Activated T-cell treated with anti-CD3 and anti-CD28 coated beads for 48 hours (primary cell): ENCODE data around the gene PHYHD1.

ENCODE experiments used
- DNase-seq: peaks from one replicate; pipeline ENCODE4 v3.0.0-alpha.2; 2020; ENCODE audit warnings: low read depth

PHYHD1 gene

DNA sequence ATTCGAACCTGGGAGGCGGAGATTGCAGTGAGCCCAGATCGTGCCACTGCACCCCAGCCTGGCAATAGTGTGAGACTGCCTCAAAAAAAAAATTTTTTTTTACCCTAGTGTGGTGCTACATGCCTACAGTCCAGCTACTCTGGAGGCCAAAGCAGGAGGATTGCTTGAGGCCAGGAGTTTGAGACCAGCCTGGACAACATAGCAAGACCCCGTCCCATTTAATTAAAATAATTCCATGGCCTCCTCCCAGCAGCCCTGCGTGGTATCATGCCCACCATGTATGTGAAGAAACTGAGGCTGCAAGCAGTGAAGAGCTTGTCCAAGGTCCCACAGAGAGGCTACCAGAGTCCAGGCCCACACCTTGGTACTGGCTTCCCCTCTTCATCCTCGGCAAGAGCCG is 19.4 kb upstream of the PHYHD1 start:
- no peak for DNase-seq

DNA sequence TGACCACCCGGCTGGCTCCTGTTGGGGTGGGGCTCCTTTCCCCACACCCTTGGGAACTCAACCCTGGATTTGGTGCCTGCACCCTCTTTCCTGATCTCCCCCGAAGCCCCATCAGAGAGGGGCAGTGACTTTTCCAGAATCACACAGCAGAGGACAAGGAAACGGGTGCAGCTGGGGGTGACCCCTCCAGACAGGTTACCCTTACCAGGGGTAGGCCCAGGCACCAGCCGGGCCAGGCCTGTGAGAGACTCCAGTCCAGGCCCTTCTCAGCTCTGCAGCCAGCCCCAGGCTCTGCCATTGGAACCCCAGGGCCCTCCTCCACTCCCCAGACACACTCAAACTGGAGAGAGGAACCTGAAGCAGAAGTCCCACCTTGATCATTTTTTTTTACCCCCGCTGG is 19.0 kb upstream of the PHYHD1 start:
- no peak for DNase-seq

DNA sequence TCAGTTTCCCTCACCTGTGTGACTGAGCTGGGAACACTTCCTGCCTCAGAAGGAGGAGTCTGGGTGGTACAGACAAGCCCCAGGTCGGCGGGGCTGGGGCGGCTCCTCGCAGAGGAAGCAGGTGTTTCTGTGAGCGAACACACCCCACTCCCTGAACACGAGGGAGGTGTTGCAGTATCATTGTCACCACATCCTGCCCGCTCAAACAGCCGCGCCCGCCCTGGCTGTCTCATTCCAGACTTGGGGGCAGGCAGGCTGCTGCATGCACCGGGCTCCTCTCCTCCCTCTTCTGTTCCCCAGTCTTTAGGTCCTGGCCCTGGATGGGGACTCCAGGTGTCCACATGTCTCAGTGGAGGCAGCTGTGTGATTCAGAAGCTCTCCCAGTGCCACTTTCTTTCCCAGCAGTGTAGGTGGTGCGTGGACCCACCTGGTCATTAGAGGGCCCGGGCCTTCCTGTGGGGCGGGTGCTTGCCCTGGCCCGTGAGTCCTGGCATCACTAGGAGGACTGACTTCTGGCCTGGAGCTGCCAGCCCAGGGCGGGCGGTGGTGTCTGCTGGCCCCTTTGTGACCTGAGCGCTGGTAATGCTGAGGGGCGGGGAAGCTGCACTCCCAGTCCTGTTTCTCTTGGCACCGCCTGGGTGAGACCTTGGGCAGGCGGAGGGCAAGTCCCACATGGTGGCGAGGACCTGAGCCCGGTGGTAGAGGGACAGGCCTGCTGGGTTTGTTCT is 18.3 kb upstream of the PHYHD1 start:
- DNase-seq: peak; percentile 80

DNA sequence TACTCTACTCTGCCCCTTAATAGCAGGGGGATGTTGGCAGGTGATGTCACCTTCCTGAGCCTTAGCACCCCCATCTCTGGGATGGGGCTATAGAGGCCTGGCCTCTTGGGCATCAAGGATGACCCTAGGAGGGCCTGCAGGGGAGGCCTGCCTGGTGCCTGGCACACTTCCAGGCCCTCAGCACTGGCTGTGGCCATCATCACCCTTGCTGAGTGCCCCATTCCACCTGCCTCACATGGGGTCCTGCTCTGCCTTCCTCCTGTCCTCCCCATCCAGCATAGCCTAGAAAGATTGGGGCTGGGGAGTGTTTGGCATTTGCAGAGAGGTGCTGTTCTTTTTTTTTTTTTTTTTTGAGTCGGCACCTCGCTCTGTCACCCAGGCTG is 17.7 kb upstream of the PHYHD1 start:
- DNase-seq: no peak

DNA sequence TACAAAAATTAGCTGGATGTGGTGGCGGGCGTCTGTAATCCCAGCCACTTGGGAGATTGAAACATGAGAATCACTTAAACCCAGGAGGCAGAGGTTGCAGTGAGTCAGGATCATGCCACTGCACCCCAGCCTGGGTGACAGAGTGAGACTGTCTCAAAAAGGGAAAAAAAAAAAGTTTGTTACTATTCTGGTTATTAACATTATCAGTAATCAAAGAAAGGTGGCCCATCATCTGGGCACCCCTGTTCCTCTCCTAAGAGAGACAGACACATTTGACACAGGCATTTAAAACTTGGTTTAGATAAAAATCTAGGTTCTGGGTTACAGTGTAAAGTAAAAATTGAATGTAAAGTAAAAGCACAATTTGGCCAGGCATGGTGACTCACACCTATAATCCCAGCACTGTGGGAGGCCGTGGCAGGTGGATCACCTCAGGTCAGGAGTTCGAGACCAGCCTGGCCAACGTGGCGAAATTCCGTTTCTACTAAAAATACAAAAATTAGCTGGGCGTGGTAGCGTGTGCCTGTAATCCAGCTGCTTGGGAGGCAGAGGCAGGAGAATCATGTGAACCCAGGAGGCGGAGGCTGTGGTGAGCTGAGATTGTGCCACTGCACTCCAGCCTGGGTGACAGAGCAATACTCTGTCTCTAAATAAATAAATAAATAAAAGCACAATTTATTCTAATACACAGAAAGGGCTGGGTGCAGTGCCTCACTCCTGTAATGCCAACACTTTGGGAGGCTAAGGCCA is 16.7 kb upstream of the PHYHD1 start:
- DNase-seq: no peak

DNA sequence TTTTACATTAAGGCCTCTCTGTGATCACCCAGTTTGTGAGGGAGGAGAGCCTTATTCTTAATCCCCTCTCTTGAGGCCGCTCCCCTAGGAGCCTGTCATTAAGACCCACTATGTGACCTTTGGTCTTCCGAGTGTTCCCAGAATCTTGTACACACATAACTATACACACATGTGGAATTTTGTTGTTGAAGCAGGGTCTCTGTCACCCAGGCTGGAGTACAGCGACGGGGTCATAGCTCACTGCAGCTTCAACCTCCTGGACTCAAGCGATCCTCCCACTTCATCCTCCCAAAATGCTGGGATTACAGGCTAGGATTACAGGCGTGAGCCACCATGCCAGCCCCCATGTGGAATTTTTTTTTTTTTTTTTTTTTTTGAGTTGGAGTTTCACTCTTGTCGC is 14.8 kb upstream of the PHYHD1 start:
- DNase-seq: no peak

DNA sequence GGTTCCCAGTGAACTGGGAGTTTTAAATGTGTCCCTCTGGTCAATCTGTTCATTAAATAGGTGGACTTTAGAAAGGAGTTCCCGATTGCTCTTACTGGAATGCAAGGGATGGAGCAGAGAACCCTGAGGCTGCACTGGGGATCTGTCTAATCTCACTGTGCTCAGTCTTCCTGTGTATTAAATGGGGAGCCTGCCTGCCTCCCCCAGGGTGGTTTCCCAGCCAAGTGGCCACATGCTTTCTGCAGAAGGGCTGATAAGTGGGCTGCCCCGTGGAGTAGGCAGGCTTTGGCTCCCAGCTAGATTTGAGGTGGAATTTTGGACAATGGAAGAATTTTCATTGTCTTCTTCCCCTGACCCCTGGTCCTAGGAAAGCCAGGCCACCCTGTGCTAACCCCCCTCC is 14.0 kb upstream of the PHYHD1 start:
- no peak for DNase-seq

DNA sequence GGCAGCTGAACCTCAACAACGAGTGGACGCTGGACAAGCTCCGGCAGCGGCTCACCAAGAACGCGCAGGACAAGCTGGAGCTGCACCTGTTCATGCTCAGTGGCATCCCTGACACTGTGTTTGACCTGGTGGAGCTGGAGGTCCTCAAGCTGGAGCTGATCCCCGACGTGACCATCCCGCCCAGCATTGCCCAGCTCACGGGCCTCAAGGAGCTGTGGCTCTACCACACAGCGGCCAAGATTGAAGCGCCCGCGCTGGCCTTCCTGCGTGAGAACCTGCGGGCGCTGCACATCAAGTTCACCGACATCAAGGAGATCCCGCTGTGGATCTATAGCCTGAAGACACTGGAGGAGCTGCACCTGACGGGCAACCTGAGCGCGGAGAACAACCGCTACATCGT is 12.4 kb upstream of the PHYHD1 start:
- DNase-seq: no peak

DNA sequence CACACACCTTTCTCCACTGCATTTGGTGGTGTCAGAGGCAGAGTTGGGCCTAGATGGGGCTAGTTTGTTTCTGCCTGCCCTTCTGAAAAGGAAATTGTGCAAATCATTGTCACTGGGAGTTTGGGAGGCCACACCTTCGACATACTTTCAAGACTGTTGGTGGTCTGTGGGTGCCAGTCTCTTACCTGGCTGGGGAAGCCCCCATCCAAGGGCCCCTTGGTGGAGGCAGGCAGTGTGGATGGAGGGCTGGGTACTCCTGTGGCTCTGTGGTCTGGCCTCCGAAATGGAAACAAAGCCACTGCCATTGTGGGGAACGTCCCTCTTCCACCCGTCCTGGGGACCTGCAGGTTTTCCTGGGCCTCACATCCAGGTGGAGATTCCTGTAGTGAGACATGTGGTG is 10.9 kb upstream of the PHYHD1 start:
- no peak for DNase-seq

DNA sequence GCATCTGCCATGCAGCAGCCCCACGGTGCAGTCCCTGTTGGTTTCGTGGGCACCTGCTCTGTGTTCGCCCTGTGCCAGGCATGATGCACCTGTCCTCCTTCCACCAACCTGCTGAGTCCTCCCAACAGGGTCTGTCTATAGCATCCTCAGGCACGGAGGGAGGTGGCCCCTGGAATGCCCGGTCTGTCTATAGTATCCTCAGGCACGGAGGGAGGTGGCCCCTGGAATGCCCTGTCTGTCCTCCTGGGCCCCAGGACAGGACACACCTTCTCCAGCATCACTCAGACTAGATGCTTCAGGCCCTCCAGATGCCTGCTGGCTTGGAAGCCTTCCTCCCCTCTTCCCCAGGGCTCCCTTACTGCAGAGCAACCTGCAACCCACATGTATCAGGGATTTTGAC is 9.9 kb upstream of the PHYHD1 start:
- DNase-seq: no peak

DNA sequence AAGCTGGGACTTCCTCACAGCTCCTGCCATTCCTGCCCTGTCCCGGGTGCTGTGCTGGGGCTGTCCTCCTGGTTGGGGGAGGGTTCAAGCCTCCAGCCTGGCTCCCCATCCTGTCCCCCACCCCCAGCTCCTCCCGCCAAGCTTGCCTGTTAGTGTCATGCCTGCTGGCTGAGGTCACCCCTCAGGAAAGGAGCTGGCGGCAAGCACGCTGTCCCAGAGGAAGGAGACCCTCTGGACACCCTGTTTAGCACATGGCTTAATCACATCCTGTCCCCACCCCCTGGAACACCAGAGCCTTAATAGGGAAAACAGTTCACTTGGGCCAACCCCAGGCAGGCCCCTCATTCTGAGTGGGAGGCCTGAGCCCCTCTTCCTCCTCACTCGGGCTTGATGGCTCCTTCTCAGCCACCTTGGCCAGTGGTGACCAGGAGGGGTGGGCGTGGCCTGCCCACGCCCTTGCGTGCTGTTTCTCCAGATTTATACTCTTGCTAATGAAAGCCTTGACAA is 9.2 kb upstream of the PHYHD1 start:
- no peak for DNase-seq

DNA sequence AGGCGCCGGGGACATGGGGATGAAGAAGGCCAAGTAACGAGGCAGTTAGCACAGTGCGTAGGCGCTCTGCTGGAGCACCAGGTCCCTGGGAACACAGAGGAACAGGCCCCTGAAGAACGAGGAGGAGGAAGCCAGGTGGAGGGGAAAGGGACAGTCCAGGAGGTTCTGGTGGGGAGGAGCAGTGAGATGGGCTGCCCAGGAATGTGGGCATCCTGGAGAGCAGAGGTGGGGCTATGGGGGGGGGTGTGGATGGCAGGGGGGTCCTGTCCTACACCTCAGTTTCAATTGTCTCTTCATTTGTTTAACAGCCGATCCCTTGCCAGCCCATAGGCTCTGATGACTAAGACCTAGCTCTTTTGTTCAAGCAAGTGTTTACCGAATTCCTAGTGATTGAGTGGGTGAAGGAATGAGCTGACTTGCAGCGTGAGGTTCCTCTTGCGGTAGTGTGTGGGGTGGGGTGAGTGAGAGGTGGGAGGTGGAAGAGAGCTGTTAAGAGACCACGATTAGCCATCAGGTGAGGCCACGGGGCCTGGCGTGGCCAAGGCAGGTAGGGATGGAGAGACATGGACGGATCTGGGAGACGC is 8.4 kb upstream of the PHYHD1 start:
- DNase-seq: no peak

DNA sequence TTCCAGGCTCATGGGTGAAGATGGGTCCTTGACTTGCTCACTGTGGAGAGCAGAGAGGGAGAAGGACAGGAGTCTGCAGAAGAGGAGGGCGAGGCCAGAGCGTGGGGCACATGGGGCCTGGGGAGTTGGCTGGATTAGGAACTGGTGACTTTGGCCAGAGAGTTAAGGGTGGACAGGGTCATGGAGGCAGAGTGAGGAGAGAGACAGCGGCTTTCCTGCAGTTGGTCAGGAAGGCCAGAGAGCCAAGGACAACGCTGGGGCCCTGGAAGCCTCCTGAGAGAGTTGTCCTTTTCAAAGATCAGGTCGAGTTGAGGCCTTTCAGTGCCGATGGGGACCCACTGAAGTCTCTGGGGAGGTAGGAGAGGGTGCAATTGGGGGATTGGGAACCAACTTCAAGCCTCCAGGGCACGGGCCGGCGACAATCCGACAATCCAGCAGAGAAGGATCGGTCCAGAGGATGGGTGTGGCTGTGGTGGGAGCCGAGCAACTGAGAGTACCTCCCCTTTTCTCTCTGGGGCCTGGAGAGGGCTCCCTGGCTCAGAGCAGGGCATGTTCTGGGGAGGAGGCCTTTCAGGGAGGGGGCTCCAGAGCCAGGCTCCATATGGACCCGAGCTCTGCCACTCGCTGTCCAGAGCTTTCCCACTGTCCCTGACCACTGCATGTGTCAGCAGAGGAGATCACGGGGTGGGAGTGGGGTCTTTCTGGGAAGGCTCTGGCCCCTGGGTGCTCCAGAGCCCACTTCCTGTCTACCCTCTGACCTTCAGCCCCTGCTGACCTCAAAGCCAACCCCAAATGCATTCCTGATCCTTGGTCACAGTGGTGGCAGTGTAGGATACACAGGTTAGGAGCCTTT is 7.5 kb upstream of the PHYHD1 start:
- DNase-seq: no peak

DNA sequence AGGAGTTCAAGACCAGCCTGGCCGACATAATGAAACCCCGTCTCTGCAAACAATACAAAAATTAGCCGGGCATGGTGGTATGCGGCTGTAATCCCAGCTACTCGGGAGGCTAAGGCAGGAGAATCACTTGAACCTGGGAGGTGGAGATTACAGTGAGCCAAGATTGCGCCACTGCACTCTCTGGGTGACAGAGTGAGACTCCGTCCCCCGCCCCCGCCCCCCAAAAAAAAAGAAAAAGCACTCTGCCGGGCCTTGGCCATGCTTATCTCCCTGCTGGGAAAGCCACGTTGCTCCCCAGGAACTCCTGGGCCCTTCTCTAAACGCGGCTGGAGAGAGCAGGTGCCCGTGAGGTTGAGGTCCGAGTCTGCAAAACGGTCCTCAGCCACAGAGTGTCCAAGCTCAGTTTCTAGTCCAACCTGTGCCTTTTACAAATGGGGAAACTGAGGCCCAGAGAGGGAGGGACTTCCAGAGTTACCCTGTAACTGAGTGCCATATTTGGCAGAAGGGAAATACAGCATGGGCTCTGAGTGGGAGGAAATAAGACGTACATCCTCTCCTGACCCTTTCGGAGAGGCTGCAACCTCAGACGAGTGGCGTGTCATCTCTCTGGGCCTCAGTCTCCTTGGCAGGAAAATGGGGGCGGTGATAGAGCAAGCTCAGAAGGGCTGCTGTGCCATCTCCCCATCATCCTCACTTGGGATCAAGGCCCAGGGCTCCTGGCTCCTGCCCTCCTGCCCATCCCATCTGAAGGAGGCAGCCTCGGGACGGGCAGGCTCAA is 6.6 kb upstream of the PHYHD1 start:
- no peak for DNase-seq

DNA sequence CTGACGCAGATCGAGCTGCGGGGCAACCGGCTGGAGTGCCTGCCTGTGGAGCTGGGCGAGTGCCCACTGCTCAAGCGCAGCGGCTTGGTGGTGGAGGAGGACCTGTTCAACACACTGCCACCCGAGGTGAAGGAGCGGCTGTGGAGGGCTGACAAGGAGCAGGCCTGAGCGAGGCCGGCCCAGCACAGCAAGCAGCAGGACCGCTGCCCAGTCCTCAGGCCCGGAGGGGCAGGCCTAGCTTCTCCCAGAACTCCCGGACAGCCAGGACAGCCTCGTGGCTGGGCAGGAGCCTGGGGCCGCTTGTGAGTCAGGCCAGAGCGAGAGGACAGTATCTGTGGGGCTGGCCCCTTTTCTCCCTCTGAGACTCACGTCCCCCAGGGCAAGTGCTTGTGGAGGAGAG is 4.6 kb upstream of the PHYHD1 start:
- no peak for DNase-seq

DNA sequence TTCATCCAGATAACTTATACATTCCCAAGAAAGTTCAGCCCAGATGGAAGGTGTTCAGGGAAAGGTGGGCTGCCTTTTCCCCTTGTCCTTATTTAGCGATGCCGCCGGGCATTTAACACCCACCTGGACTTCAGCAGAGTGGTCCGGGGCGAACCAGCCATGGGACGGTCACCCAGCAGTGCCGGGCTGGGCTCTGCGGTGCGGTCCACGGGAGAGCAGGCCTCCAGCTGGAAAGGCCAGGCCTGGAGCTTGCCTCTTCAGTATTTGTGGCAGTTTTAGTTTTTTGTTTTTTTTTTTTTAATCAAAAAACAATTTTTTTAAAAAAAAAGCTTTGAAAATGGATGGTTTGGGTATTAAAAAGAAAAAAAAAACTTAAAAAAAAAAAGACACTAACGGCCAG is 4.0 kb upstream of the PHYHD1 start:
- DNase-seq: no peak

DNA sequence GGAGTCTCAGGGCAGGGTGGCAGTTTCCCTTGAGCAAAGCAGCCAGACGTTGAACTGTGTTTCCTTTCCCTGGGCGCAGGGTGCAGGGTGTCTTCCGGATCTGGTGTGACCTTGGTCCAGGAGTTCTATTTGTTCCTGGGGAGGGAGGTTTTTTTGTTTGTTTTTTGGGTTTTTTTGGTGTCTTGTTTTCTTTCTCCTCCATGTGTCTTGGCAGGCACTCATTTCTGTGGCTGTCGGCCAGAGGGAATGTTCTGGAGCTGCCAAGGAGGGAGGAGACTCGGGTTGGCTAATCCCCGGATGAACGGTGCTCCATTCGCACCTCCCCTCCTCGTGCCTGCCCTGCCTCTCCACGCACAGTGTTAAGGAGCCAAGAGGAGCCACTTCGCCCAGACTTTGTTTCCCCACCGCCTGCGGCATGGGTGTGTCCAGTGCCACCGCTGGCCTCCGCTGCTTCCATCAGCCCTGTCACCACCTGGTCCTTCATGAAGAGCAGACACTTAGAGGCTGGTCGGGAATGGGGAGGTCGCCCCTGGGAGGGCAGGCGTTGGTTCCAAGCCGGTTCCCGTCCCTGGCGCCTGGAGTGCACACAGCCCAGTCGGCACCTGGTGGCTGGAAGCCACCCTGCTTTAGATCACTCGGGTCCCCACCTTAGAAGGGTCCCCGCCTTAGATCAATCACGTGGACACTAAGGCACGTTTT is 3.5 kb upstream of the PHYHD1 start:
- no peak for DNase-seq

DNA sequence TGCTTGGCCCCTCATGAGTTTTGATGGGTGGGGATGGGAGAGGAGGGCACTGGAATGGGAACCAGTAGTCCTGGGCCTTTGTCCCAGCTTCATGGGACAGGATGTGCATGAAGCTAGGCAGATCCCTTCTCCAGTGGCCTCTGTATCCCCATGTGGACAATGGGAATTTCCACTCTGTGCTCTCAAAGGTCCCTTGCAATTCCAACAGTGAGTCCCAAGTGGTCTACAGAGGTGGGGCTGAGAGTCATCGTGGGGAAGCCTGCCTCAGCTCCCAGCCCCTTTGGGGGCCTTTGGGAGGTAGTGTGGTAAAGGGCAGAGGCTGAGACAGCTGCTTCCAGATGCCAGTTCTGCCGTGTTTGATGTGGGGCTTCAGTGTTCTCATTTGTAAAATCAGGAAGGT is 1.9 kb upstream of the PHYHD1 start:
- DNase-seq: no peak

DNA sequence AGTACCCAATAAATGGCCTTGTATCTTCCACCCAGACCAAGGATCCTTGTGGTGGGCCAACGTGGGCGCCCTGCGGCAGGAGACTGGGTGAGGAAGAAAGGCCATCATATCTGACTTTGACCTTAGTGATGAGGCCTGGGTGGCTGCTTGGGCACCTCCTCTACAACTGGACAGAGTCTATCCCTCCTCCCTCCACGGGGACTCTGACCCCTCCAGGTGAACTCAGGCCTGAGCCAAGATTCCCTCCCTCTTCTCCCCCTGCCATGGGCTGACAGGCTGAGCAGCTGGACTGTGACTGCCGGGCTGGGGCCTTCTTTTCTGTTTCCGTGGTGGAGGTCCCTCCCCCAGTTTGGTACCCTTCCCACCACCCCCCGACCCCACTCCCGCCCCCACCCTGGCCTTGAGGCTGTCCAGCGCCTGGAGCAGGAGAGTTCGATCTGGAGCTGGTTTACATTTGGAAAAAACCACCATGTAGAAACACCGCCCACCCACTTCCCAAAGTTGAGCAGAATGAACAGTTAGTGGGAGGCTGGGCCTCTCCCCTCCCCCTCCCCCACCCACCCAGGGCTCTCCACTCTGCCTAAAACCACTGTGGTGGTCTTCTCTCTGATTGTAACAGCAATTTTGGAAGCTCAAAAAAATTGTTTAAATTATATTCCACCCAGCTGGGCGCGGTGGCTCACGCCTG is 1.2 kb upstream of the PHYHD1 start:
- DNase-seq: no peak
